COLO829 (cell line): Measurements from ENCODE around the gene ANXA5.

Source experiments
- DNase-seq: peaks from one replicate; pipeline ENCODE4 v3.0.0; 2012; ENCODE audit warnings: low spot score

ANXA5 gene

DNA sequence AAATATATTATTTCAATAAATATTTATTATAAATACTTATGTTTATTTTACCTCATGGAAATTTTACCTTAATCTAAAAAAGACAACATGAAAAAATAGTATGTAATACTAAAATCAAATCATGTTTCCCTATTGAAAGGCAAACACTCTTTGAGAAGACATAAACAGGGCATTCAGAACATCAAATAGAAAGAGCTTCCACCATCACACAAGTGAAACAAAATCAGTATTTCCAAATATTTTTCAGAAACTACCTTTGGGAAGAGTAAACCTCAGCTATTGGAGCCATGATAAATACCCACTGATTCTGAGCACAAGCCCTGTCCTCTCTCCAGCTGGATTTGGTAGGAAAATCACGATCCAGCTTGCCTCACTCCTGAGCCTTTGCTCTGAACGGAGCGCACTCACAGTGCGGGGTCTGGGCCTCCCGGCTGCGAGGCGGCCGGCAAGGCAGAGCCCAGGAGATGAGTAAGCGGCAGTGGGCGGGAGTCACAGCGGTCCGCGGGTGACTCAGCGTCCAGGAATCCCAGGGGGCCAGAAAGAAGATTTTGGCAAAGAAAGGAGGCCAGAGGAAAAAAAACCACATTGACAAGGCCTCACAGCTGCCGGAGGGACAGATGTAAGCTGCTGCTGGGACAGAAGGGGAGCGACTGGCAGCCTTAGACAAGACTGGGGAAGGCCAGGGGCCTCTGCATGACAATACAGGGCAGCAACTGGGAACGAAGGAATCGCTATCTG lies 14.7 kb upstream of the ANXA5 start:
- peak; percentile 92 for DNase-seq

- DNase-seq = no peak
These were observed 13.1 kb upstream of the ANXA5 start for GRCh38 chr4:121709766-121710405.

- DNase-seq = no peak
These were observed 10.6 kb upstream of the ANXA5 start for GRCh38 chr4:121707344-121707743.

- no peak for DNase-seq
These were observed 9.8 kb upstream of the ANXA5 start for GRCh38 chr4:121706595-121707021.

DNA sequence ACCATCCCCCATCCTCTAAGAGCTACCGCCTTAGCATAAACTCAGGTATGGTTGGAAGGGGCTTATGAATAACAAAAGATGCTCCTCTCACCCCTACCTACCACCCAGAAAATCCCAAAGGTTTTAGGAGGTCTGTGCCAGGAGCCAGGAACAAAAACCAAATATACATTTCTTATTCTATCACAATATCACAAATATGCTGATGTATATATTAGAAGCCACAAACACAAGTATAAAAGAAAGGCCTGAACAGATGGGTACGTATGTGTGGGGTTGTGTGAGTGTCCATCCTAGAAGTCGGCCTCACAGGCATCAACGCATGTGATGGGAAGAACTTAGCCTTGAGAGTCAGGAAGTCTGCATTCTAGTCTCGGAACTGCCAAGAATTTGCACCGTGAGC lies 8.7 kb upstream of the ANXA5 start:
- DNase-seq = no peak

- no peak for DNase-seq
These were observed 5.4 kb upstream of the ANXA5 start for GRCh38 chr4:121702136-121702535.

DNA sequence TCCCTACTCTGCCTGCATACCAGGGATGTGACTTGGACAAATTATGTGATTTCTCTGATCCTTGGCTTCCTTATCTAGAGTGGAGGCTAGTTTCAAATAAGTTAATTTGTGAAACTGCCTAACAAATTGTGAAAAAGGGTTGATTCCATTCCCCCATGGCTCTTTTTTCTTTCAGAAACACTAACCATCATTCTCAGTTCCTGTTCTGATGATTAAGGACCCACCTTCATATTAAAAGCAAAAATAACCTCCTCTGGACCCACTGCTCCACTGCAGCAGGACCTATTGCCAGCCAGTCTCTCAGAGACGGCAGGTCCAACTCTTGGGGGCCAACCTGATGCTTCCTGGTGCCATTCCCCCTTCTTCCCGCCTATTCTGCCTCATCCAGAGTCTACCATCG lies 4.5 kb upstream of the ANXA5 start:
- no peak for DNase-seq

DNA sequence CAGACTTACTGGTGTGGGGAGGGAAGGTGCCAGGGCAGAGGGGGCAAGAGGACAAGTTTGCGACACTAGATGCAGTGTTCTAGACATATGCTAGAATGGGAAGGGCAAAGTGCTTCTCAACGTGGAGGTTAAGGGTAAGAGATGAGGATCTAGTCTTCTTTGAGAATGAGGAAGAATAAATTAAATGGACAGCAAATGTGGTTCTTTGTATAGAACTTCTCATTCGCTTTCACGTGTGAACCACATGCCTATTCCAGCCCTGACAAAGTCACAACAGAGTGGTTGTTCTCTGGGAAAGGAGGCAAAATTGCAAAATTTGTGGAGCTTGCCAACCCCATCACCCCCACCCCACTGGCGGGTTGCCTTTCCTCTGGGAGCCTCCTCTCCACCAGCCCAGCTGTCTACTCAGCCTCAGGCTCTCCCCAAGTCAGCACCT lies 1.5 kb upstream of the ANXA5 start:
- peak; percentile 68 for DNase-seq

- no peak for DNase-seq
These were observed 784 bp upstream of the ANXA5 start for GRCh38 chr4:121697564-121697963.

GRCh38 chr4:121696170-121696580 lies 605 bp downstream of the ANXA5 start:
- DNase-seq = no peak

DNA sequence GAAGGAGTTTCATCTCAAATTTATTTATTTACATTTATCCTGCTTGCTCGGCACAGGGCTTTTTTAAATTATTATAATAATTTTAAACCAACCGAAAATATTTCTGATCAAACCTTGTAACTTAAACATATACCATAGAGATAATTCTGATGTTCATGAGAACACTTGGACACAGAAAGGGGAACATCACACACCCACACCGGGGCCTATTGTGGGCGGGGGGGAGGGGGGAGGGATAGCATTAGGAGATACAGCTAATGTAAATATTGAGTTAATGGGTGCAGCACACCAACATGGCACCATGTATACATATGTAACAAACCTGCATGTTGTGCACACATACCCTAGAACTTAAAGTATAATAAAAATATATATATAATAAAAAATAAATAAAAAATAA lies 2.9 kb downstream of the ANXA5 start:
- no peak for DNase-seq

DNA sequence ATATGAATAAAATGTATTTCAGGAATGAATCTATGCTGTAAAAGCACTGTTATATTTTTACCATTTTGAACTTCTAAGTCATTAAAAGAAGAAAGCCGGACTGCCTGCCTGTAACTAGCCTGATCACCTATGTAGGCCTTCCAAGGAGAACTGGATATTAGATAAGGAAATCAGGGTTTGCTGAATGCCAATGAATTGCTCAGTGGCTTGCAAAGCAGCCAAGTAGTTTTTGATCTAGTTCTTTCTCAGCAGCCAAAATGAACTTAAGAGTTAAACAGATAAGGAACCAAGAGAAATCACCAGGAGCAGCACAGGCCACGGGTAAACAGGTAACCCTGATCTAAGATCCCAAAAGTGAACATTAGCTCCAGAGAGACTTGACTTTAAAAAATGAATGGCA lies 3.3 kb downstream of the ANXA5 start:
- no peak for DNase-seq

DNA sequence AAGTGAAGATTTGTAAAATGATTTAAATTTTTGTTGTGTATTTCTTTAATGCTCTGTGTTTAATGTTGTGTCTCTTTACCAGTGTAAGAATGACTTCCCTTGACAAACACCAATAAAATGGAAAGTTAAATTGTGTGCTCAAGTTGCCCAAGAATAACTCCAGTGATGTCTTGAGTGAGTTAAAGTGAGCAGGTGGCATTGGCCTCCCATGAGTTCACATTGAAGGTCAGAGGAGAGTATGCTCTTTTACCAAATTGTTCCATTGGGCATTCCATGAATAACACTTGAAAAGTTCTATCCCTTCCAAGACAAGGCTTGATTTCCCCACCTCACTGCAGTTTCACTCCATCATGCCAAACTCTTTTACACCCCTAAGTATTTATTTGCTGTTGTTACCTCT lies 4.5 kb downstream of the ANXA5 start:
- no peak for DNase-seq

- DNase-seq = no peak
These were observed 6.8 kb downstream of the ANXA5 start for GRCh38 chr4:121690001-121690400.

DNA sequence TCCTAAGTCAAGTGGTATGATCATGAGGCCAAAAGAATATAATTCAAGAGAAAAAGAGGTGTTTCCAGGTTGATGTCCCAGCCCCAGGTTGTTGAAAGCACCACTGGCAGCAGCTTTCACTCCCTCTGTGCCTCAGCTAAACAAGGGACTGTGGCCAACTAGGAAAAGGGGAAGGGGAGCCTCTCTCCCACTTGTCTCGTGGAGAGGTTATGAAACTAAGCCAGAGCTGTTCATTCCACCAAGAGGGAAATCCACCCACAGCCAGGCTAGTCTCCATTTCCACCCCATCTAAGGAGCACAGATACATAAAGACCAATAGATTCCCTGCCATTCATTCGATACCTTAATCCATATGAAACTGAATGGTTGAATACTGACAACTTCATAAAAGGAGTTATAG lies 8.1 kb downstream of the ANXA5 start:
- DNase-seq = no peak

DNA sequence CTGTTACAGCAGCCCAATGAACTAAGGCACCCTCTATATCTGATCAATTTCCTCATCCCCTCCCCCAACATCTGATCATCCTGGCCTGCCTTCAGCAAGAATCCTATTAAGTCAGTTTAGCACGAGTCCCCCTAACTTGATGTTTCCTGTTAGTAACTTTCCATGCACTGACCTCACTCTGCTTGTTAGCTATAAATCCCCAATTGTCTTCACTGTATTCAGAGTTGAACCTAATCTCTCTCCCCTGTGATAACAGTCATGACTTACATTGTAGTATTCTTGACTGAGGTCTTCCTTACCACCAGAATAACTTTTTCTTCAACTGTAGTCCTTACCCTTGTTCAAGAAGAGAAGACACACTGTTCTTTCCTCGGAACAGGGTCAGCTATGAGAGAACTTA lies 8.5 kb downstream of the ANXA5 start:
- no peak for DNase-seq

DNA sequence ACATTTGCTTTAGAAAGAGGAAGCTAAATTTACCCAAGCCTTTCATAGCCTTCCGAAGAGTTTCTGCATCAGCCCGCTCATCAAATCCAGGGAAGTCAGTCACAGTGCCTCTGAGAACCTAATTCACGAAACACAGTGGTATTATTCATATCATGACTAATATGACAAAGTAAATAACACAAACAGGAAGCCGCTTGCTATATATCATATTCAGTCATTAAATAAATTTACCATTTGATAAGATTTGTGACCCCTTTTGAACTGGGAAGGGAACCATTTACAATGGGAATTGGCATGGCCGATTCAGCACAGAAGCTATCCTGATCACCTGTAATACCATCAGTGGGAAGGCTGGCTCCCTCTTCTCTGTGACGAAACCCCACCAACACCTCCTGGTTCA lies 10.5 kb downstream of the ANXA5 start:
- no peak for DNase-seq

DNA sequence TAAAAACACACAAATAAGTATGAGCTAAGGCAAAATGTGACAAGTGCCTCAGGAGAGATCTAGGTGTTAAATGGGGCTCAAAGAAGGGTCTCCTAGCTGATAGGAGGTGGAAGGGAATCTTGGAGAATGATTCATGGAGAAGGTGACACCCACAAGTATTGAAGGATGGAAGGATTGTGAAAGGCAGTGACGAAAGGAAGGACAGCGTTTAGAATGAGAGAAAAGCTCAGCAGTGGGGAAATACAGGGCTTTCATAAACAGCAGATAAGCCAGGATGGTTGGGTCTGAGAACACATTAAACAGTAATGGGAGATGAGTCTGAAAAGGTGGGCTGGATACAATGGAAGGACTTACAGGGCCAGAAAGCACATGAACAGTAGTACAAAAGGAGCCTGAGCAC lies 11.5 kb downstream of the ANXA5 start:
- no peak for DNase-seq

DNA sequence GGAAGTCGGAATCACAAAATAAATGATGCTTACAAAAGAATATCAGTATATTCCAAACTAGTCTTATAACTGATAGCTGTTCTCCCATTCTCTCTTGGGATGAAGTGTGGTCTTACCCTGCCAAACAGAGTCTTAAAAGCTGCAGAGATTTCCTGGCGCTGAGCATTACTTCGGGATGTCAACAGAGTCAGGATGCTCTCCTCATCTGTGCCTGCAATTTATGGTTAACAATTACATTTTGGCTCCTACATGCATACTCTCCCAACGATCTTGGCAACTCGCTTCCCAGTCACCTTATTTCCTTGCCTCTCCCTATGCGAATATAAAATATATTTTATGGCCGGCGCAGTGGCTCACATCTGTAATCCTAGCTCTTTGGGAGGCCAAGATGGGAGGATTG lies 12.2 kb downstream of the ANXA5 start:
- no peak for DNase-seq

GRCh38 chr4:121684016-121684415 lies 12.8 kb downstream of the ANXA5 start:
- no peak for DNase-seq

DNA sequence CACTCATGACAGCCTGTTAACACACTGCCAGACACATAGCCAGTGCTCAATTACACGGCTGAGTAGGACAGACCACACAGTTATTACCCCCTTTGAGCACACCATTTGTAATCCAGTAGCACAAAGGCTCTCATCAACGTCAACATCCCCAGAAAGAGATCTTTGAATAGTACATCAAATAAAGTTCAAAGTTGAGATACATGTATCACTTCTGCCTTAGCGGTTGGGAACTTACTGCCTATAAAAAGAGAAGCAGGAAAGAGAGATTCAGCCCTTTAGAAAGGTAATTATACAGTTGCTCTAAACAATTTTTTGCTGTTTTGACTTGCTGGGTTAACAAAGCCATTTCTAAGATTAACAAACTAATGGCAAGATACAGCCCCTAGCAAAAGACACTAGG lies 16.2 kb downstream of the ANXA5 start:
- DNase-seq = no peak

GRCh38 chr4:121679951-121680350 lies 16.8 kb downstream of the ANXA5 start:
- no peak for DNase-seq

- DNase-seq = no peak
These were observed 17.5 kb downstream of the ANXA5 start for GRCh38 chr4:121679267-121679666.

GRCh38 chr4:121677524-121677923 lies 19.3 kb downstream of the ANXA5 start:
- DNase-seq = no peak
